GM23338 (cell line): ENCODE results near the gene SERF2. TPM values are rescaled to one million over a fixed set of nuclear protein-coding genes. Genes with fewer than 3 reads are reported as not detected.

Source experiments
- ATAC-seq: fragments of 200-7000 bp; cut with Tn5 transposase; 3 replicates; pipeline ENCODE4 v1.9.1; 2020
- DNase-seq: peaks from one replicate; pipeline ENCODE4 v3.0.0-alpha.2; 2015; ENCODE audit warnings: low spot score
- H2AFZ ChIP-seq: fragments of 200-600 bp; sonication (generic); 2 replicates; pipeline ENCODE4 v1.8.0; 2016; ENCODE audit warnings: antibody characterized with exemption, mild to moderate bottlenecking, moderate library complexity
- H3F3A ChIP-seq: fragments of 200-600 bp; sonication (generic); replicated peaks from 2 replicates; pipeline ENCODE4 v1.8.0; 2017; ENCODE audit warnings: antibody characterized with exemption, mixed run types, low read depth
- H3K27ac ChIP-seq: fragments of 200-600 bp; sonication (generic); 2 replicates; pipeline ENCODE4 v1.6.1; 2016; ENCODE audit warnings: low read depth
- H3K27me3 ChIP-seq: fragments of 200-600 bp; sonication (generic); 2 replicates; pipeline ENCODE4 v1.8.0; 2016; ENCODE audit warnings: mild to moderate bottlenecking, mixed run types, moderate library complexity; ENCODE audit not compliant: insufficient read depth
- H3K36me3 ChIP-seq: fragments of 200-600 bp; sonication (generic); 2 replicates; pipeline ENCODE4 v1.8.0; 2016; ENCODE audit warnings: mild to moderate bottlenecking; ENCODE audit not compliant: insufficient read depth
- H3K4me1 ChIP-seq: fragments of 200-600 bp; sonication (generic); 2 replicates; pipeline ENCODE4 v1.8.0; 2016; ENCODE audit warnings: mild to moderate bottlenecking, moderate library complexity; ENCODE audit not compliant: insufficient read depth
- H3K4me2 ChIP-seq: fragments of 200-600 bp; sonication (generic); 2 replicates; pipeline ENCODE4 v1.7.1; 2017; ENCODE audit warnings: mixed run types
- H3K4me3 ChIP-seq: fragments of 200-600 bp; sonication (generic); 2 replicates; pipeline ENCODE4 v1.6.1; 2016; ENCODE audit warnings: mixed run types
- H3K79me2 ChIP-seq: fragments of 200-600 bp; sonication (generic); replicated peaks from 2 replicates; pipeline ENCODE4 v1.8.0; 2017; ENCODE audit warnings: mild to moderate bottlenecking; ENCODE audit not compliant: insufficient read depth
- H3K9me2 ChIP-seq: fragments of 200-600 bp; sonication (generic); 2 replicates; pipeline ENCODE4 v1.8.0; 2017; ENCODE audit not compliant: insufficient read depth
- H4K20me1 ChIP-seq: fragments of 200-600 bp; sonication (generic); replicated peaks from 2 replicates; pipeline ENCODE4 v1.8.0; 2017; ENCODE audit warnings: mild to moderate bottlenecking; ENCODE audit not compliant: insufficient read depth
- H3K27ac Mint-ChIP-seq: 2 replicates; pipeline ENCODE4 v1.8.0; 2020; ENCODE audit warnings: inconsistent platforms, mild to moderate bottlenecking, moderate library complexity, mixed read lengths
- H3K27me3 Mint-ChIP-seq: 3 replicates; pipeline ENCODE4 v1.8.0; 2022; ENCODE audit warnings: low read depth, mild to moderate bottlenecking, moderate library complexity, mixed read lengths, inconsistent platforms; ENCODE audit not compliant: insufficient read depth, poor library complexity
- H3K36me3 Mint-ChIP-seq: 3 replicates; pipeline ENCODE4 v1.8.0; 2021; ENCODE audit warnings: low read depth, mild to moderate bottlenecking, inconsistent platforms, moderate library complexity, mixed read lengths
- H3K4me1 Mint-ChIP-seq: 3 replicates; pipeline ENCODE4 v1.8.0; 2020; ENCODE audit warnings: mild to moderate bottlenecking, inconsistent platforms, mixed read lengths
- H3K4me3 Mint-ChIP-seq: 3 replicates; pipeline ENCODE4 v1.8.0; 2021; ENCODE audit warnings: moderate library complexity, mild to moderate bottlenecking, inconsistent platforms, mixed read lengths
- H3K9me3 Mint-ChIP-seq: 3 replicates; pipeline ENCODE4 v1.8.0; 2020; ENCODE audit warnings: moderate library complexity, mild to moderate bottlenecking, inconsistent platforms, mixed read lengths
- CREB1 ChIP-seq: fragments of 250-450 bp; sonication (Bioruptor Pico); IDR thresholded peaks from 2 replicates; pipeline ENCODE4 v1.5.0; 2020; ENCODE audit warnings: low read depth, mild to moderate bottlenecking, moderate library complexity
- CTCF ChIP-seq, 2 experiments: fragments of 200-600 bp in 1 of 2; sonication (generic) in 1 of 2; conservative IDR thresholded peaks; 2 replicates each; pipeline versions ENCODE4 v1.5.1 to v1.6.1; 2016 to 2017; ENCODE audit warnings: antibody characterized with exemption in 2 of 2, low read depth in 2 of 2, mild to moderate bottlenecking in 2 of 2, moderate library complexity in 1 of 2
- EZH2 ChIP-seq: fragments of 200-600 bp; sonication (generic); IDR thresholded peaks from one replicate; pipeline ENCODE4 v1.8.0; 2017; ENCODE audit warnings: antibody characterized with exemption, mild to moderate bottlenecking, low read depth; ENCODE audit not compliant: unreplicated experiment
- JUNB ChIP-seq: IDR thresholded peaks from one replicate; pipeline ENCODE4 v1.6.1; 2016; ENCODE audit warnings: antibody characterized with exemption; ENCODE audit not compliant: unreplicated experiment
- NANOG ChIP-seq: IDR thresholded peaks from 2 replicates; pipeline ENCODE4 v1.6.1; 2016; ENCODE audit warnings: antibody characterized with exemption, borderline replicate concordance
- POLR2AphosphoS5 ChIP-seq: IDR thresholded peaks from 2 replicates; pipeline ENCODE4 v1.6.1; 2016; ENCODE audit warnings: antibody characterized with exemption, low read depth
- REST ChIP-seq: IDR thresholded peaks from one replicate; pipeline ENCODE4 v1.6.1; 2018; ENCODE audit warnings: antibody characterized with exemption; ENCODE audit not compliant: unreplicated experiment
- STAT1 ChIP-seq: IDR thresholded peaks from one replicate; pipeline ENCODE4 v1.6.1; 2016; ENCODE audit warnings: antibody characterized with exemption; ENCODE audit not compliant: unreplicated experiment
- ZNF114 ChIP-seq: fragments of 250-450 bp; sonication (Bioruptor Pico); IDR thresholded peaks from 2 replicates; pipeline ENCODE4 v1.5.0; 2020; ENCODE audit warnings: mild to moderate bottlenecking, moderate library complexity
- ZNF331 ChIP-seq: fragments of 250-450 bp; sonication (Bioruptor Pico); IDR thresholded peaks from 2 replicates; pipeline ENCODE4 v1.5.0; 2020; ENCODE audit warnings: low read depth, mild to moderate bottlenecking, moderate library complexity
- polyA plus RNA-seq: library from polyadenylated mRNA; unstranded; fragments of >200 nt; fragmentation: Nextera tagmentation; extraction: Ambion mirVana; gene quantifications from 2 replicates; pipeline ENCODE4 v1.2.1, GENCODE V29; 2016
- total RNA-seq: library from RNA; depleted of rRNA; stranded (reverse); fragments of >200 nt; shearing (Covaris generic); gene quantifications from 2 replicates; pipeline ENCODE4 v1.2.3, GENCODE V29; 2014
- TF ChIP-seq, protein P1 (sequence below): fragments of 250-450 bp; sonication (Bioruptor Pico); IDR thresholded peaks from 2 replicates; pipeline ENCODE4 v1.5.0; 2020; ENCODE audit warnings: mild to moderate bottlenecking, moderate library complexity
- TF ChIP-seq, protein P2 (sequence below): IDR thresholded peaks from 2 replicates; pipeline ENCODE4 v1.6.1; 2016; ENCODE audit warnings: antibody characterized with exemption

Gene SERF2
- total and polyA plus RNA-seq, 2 experiments from 2014 or later = 460 to 2,602 TPM

GRCh38 chr15:43845421-43845820 lies 53.3 kb downstream of the SERF2 start:
- Histone ChIP-seq H3K4me1 (no peaks in the 10 kb centered on the region), H3K4me2 (no peak overlapping the region), H3K27me3 (no peaks in the 10 kb centered on the region), H3K27ac (no peak overlapping the region), H3F3A (no peaks in the 10 kb centered on the region), H3K36me3 (peaks cover 3% of the 10 kb centered on the region; the same call in 1 of the 2 replicates), H2AFZ (no peak overlapping the region), H3K9me2 (no peaks in the 10 kb centered on the region), H4K20me1 (no peaks in the 10 kb centered on the region), H3K79me2 (no peaks in the 10 kb centered on the region), H3K4me3 (no peak overlapping the region)
- Mint-ChIP-seq H3K27ac (no peak overlapping the region), H3K36me3 (peaks cover 12% of the 10 kb centered on the region), H3K27me3 (peaks cover 1% of the 10 kb centered on the region), H3K4me1 (no peaks in the 10 kb centered on the region), H3K9me3 (no peaks in the 10 kb centered on the region; the same call in 2 of the 3 replicates), H3K4me3 (no peak overlapping the region)
- DNase-seq (no peak), ATAC-seq (no peak)
- TF ChIP-seq NANOG (no peak), ZNF331 (CRISPR knock-in tag) (no peak), REST (no peak), ZNF114 (CRISPR knock-in tag) (no peak), POLR2AphosphoS5 (no peak), STAT1 (no peak), JUNB (no peak), EZH2 (no peak), CTCF (conservative IDR thresholded peaks at IDR 0.05; ENCODE audit: low read depth in 2 of 2) (no peak), CREB1 (CRISPR knock-in tag) (no peak)
- TF ChIP-seq, protein P1, sequence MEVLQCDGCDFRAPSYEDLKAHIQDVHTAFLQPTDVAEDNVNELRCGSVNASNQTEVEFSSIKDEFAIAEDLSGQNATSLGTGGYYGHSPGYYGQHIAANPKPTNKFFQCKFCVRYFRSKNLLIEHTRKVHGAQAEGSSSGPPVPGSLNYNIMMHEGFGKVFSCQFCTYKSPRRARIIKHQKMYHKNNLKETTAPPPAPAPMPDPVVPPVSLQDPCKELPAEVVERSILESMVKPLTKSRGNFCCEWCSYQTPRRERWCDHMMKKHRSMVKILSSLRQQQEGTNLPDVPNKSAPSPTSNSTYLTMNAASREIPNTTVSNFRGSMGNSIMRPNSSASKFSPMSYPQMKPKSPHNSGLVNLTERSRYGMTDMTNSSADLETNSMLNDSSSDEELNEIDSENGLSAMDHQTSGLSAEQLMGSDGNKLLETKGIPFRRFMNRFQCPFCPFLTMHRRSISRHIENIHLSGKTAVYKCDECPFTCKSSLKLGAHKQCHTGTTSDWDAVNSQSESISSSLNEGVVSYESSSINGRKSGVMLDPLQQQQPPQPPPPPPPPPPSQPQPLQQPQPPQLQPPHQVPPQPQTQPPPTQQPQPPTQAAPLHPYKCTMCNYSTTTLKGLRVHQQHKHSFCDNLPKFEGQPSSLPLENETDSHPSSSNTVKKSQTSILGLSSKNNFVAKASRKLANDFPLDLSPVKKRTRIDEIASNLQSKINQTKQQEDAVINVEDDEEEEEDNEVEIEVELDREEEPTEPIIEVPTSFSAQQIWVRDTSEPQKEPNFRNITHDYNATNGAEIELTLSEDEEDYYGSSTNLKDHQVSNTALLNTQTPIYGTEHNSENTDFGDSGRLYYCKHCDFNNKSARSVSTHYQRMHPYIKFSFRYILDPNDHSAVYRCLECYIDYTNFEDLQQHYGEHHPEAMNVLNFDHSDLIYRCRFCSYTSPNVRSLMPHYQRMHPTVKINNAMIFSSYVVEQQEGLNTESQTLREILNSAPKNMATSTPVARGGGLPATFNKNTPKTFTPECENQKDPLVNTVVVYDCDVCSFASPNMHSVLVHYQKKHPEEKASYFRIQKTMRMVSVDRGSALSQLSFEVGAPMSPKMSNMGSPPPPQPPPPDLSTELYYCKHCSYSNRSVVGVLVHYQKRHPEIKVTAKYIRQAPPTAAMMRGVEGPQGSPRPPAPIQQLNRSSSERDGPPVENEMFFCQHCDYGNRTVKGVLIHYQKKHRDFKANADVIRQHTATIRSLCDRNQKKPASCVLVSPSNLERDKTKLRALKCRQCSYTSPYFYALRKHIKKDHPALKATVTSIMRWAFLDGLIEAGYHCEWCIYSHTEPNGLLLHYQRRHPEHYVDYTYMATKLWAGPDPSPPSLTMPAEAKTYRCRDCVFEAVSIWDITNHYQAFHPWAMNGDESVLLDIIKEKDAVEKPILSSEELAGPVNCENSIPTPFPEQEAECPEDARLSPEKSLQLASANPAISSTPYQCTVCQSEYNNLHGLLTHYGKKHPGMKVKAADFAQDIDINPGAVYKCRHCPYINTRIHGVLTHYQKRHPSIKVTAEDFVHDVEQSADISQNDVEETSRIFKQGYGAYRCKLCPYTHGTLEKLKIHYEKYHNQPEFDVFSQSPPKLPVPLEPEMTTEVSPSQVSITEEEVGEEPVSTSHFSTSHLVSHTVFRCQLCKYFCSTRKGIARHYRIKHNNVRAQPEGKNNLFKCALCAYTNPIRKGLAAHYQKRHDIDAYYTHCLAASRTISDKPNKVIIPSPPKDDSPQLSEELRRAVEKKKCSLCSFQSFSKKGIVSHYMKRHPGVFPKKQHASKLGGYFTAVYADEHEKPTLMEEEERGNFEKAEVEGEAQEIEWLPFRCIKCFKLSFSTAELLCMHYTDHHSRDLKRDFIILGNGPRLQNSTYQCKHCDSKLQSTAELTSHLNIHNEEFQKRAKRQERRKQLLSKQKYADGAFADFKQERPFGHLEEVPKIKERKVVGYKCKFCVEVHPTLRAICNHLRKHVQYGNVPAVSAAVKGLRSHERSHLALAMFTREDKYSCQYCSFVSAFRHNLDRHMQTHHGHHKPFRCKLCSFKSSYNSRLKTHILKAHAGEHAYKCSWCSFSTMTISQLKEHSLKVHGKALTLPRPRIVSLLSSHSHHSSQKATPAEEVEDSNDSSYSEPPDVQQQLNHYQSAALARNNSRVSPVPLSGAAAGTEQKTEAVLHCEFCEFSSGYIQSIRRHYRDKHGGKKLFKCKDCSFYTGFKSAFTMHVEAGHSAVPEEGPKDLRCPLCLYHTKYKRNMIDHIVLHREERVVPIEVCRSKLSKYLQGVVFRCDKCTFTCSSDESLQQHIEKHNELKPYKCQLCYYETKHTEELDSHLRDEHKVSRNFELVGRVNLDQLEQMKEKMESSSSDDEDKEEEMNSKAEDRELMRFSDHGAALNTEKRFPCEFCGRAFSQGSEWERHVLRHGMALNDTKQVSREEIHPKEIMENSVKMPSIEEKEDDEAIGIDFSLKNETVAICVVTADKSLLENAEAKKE = no peak
- TF ChIP-seq, protein P2, sequence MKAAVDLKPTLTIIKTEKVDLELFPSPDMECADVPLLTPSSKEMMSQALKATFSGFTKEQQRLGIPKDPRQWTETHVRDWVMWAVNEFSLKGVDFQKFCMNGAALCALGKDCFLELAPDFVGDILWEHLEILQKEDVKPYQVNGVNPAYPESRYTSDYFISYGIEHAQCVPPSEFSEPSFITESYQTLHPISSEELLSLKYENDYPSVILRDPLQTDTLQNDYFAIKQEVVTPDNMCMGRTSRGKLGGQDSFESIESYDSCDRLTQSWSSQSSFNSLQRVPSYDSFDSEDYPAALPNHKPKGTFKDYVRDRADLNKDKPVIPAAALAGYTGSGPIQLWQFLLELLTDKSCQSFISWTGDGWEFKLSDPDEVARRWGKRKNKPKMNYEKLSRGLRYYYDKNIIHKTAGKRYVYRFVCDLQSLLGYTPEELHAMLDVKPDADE = no peak
